Muscle layer of duodenum (tissue), 2 donors: ENCODE results near the gene TTLL5.

ENCODE experiments used
- H3K27ac ChIP-seq: one replicate; pipeline ENCODE4 v1.7.0; 2013; ENCODE audit warnings: mild to moderate bottlenecking, low read length
- H3K27me3 ChIP-seq: one replicate; pipeline ENCODE4 v1.7.0; 2013; ENCODE audit warnings: low read depth, mild to moderate bottlenecking, control low read depth, low read length
- H3K36me3 ChIP-seq, 2 donors: one replicate each; pipeline ENCODE4 v1.7.0; 2013; ENCODE audit warnings: low read length in 2 of 2, control low read depth in 1 of 2, mild to moderate bottlenecking in 1 of 2; ENCODE audit not compliant: insufficient read depth in 2 of 2, control insufficient read depth in 1 of 2
- H3K4me1 ChIP-seq, 2 donors: one replicate each; pipeline ENCODE4 v1.7.0; 2013; ENCODE audit warnings: low read length in 2 of 2, mild to moderate bottlenecking in 2 of 2, control low read depth in 1 of 2, moderate library complexity in 1 of 2; ENCODE audit not compliant: insufficient read depth in 2 of 2, control insufficient read depth in 1 of 2
- H3K4me3 ChIP-seq, 2 donors: one replicate each; pipeline ENCODE4 v1.7.0; 2013; ENCODE audit warnings: low read length in 2 of 2, low read depth in 1 of 2, mild to moderate bottlenecking in 1 of 2
- H3K9me3 ChIP-seq, 2 donors: one replicate each; pipeline ENCODE4 v1.7.0; 2013; ENCODE audit warnings: low read length in 2 of 2, control low read depth in 1 of 2, mild to moderate bottlenecking in 1 of 2; ENCODE audit not compliant: control insufficient read depth in 1 of 2
- donor health status: healthy.

The TTLL5 gene

GRCh38 chr14:75804570-75805275, 143.7 kb downstream of the TTLL5 start:
- Histone ChIP-seq H3K36me3 (peaks cover 0 to 3% of the 10 kb centered on the region in 2 donors), H3K4me1 (no peaks in the 10 kb centered on the region), H3K27ac (no peak overlapping the region), H3K9me3 (peaks cover 0 to 3% of the 10 kb centered on the region in 2 donors), H3K4me3 (no peak overlapping the region), H3K27me3 (no peaks in the 10 kb centered on the region)

- H3K4me1 ChIP-seq, result no peaks in the 10 kb centered on the region
- H3K4me3 ChIP-seq, result no peak overlapping the region
- no peaks in the 10 kb centered on the region for H3K36me3 ChIP-seq
- H3K9me3 ChIP-seq, result no peaks in the 10 kb centered on the region
- no peak overlapping the region for H3K27ac ChIP-seq
- H3K27me3 ChIP-seq, result no peaks in the 10 kb centered on the region
These were observed 144.6 kb downstream of the TTLL5 start for GRCh38 chr14:75805646-75806045.

GRCh38 chr14:75806352-75806832, 145.3 kb downstream of the TTLL5 start:
- Histone ChIP-seq H3K36me3 (no peaks in the 10 kb centered on the region), H3K4me1 (no peaks in the 10 kb centered on the region), H3K27me3 (no peaks in the 10 kb centered on the region), H3K4me3 (no peak overlapping the region), H3K27ac (no peak overlapping the region), H3K9me3 (no peaks in the 10 kb centered on the region)

- Histone ChIP-seq H3K27me3 (no peaks in the 10 kb centered on the region), H3K4me1 (no peaks in the 10 kb centered on the region), H3K9me3 (no peaks in the 10 kb centered on the region), H3K27ac (no peak overlapping the region), H3K4me3 (no peak overlapping the region), H3K36me3 (no peaks in the 10 kb centered on the region)
These were observed 146.8 kb downstream of the TTLL5 start for GRCh38 chr14:75807667-75808360.

GRCh38 chr14:75811136-75811829, 150.2 kb downstream of the TTLL5 start:
- H3K9me3 ChIP-seq, result no peaks in the 10 kb centered on the region
- H3K27ac ChIP-seq, result no peak overlapping the region
- no peak overlapping the region for H3K4me3 ChIP-seq
- no peaks in the 10 kb centered on the region for H3K36me3 ChIP-seq
- no peaks in the 10 kb centered on the region for H3K27me3 ChIP-seq
- H3K4me1 ChIP-seq, result no peaks in the 10 kb centered on the region

- no peaks in the 10 kb centered on the region for H3K36me3 ChIP-seq
- H3K27ac ChIP-seq, result no peak overlapping the region
- H3K9me3 ChIP-seq, result no peaks in the 10 kb centered on the region
- H3K4me3 ChIP-seq, result no peak overlapping the region
- H3K4me1 ChIP-seq, result no peaks in the 10 kb centered on the region
- no peaks in the 10 kb centered on the region for H3K27me3 ChIP-seq
These were observed 150.9 kb downstream of the TTLL5 start for GRCh38 chr14:75811872-75812499.

GRCh38 chr14:75812622-75813021, 151.6 kb downstream of the TTLL5 start:
- no peak overlapping the region for H3K27ac ChIP-seq
- H3K9me3 ChIP-seq, result no peaks in the 10 kb centered on the region
- no peaks in the 10 kb centered on the region for H3K27me3 ChIP-seq
- no peaks in the 10 kb centered on the region for H3K36me3 ChIP-seq
- H3K4me3 ChIP-seq, result no peak overlapping the region
- no peaks in the 10 kb centered on the region for H3K4me1 ChIP-seq

GRCh38 chr14:75820761-75821160, 159.7 kb downstream of the TTLL5 start:
- no peak overlapping the region for H3K4me3 ChIP-seq
- H3K27me3 ChIP-seq, result no peaks in the 10 kb centered on the region
- H3K36me3 ChIP-seq, result peaks cover 0 to 14% of the 10 kb centered on the region in 2 donors
- H3K4me1 ChIP-seq, result peaks cover 23 to 27% of the 10 kb centered on the region in 2 donors
- H3K27ac ChIP-seq, result no peak overlapping the region
- H3K9me3 ChIP-seq, result no peaks in the 10 kb centered on the region

GRCh38 chr14:75821831-75822521, 160.9 kb downstream of the TTLL5 start:
- Histone ChIP-seq H3K27me3 (no peaks in the 10 kb centered on the region), H3K36me3 (peaks cover 0 to 14% of the 10 kb centered on the region in 2 donors), H3K4me3 (no peak overlapping the region), H3K27ac (peak overlapping the region; percentile 56), H3K4me1 (peaks cover 28 to 31% of the 10 kb centered on the region in 2 donors), H3K9me3 (no peaks in the 10 kb centered on the region)

- Histone ChIP-seq H3K9me3 (no peaks in the 10 kb centered on the region), H3K36me3 (peaks cover 0 to 14% of the 10 kb centered on the region in 2 donors), H3K27me3 (no peaks in the 10 kb centered on the region), H3K4me1 (peaks cover 28 to 31% of the 10 kb centered on the region in 2 donors), H3K4me3 (no peak overlapping the region), H3K27ac (peak overlapping the region; percentile 56)
These were observed 161.6 kb downstream of the TTLL5 start for GRCh38 chr14:75822522-75823141.
